Measurements from ENCODE around the gene CERK.

CERK gene

DNA sequence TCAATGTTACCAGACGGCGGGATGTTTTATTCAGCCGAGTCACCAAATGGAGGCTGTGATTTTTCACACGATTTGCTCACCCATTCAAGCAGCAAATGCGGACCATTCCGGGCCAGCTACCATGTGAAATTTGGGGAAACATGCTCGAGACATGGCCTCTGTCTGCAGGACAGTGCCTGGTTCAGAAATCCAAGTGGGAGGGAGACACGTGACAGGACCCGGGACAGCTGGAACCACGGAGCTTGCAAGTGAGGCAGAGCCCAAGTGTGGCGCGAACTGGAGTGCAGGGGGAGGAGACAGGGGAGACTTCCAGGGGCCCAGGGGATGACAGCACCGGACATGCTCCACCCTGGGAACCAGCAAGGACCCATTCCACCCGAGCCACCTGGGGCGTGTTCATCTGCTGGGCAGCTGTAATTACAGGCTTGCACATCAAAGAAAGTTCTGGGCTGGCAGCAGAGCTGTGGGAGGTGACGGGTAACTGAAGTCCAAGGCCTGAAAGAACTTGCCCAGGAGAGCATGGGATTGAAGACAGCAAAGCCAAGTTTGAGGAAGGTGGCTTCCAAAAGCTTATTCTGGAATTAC is 16.5 kb downstream of the CERK start:
- TF ChIP-seq TAF1 (IDR thresholded peaks at IDR 0.05; ENCODE audit: borderline replicate concordance, insufficient read depth, low read length) (no peak), POLR2AphosphoS5 (IDR thresholded peaks at IDR 0.05; ENCODE audit: low read depth, low read length) (no peak)

GRCh38 chr22:46719921-46720320 is 18.1 kb downstream of the CERK start:
- no peak for TF ChIP-seq POLR2AphosphoS5 (IDR thresholded peaks at IDR 0.05; ENCODE audit: low read depth, low read length)
- no peak for TF ChIP-seq FOXP2 (optimal IDR thresholded peaks at IDR 0.05; ENCODE audit: borderline replicate concordance, extremely low read depth, extremely low read length, insufficient read depth)
- no peak for TF ChIP-seq REST (IDR thresholded peaks at IDR 0.05; ENCODE audit: insufficient read depth in 1 of 2, low read depth in 2 of 2, low read length in 2 of 2)
- TF ChIP-seq SIN3A (IDR thresholded peaks at IDR 0.05; ENCODE audit: borderline replicate concordance, insufficient read depth, low read length): no peak
- no peak for TF ChIP-seq TAF1 (IDR thresholded peaks at IDR 0.05; ENCODE audit: borderline replicate concordance, insufficient read depth, low read length)

DNA sequence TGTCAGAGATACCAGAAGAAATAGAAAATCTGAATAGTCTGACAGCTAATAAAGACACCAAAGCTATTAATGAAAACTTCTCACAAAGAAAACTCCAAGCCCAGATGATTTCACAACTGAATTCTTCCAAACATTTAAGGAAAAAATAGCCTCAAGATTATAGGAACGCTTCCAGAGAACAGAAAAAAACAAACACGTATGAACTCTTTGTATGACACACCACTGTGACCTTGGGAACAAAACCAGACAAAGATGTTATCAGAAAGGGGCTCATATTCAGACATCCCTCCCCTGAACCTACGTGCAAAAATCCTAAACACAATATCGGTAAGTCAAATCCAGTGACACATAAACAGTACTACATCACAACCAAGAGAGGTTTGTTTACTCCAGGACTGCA is 23.5 kb downstream of the CERK start:
- TF ChIP-seq REST (IDR thresholded peaks at IDR 0.05; ENCODE audit: insufficient read depth in 1 of 2, low read depth in 2 of 2, low read length in 2 of 2): no peak
- TF ChIP-seq TAF1 (IDR thresholded peaks at IDR 0.05; ENCODE audit: borderline replicate concordance, insufficient read depth, low read length): no peak
- no peak for TF ChIP-seq POLR2AphosphoS5 (IDR thresholded peaks at IDR 0.05; ENCODE audit: low read depth, low read length)
- no peak for TF ChIP-seq SIN3A (IDR thresholded peaks at IDR 0.05; ENCODE audit: borderline replicate concordance, insufficient read depth, low read length)
- TF ChIP-seq FOXP2 (optimal IDR thresholded peaks at IDR 0.05; ENCODE audit: borderline replicate concordance, extremely low read depth, extremely low read length, insufficient read depth): no peak

- TF ChIP-seq FOXP2 (optimal IDR thresholded peaks at IDR 0.05; ENCODE audit: borderline replicate concordance, extremely low read depth, extremely low read length, insufficient read depth): no peak
- no peak for TF ChIP-seq TAF1 (IDR thresholded peaks at IDR 0.05; ENCODE audit: borderline replicate concordance, insufficient read depth, low read length)
- no peak for TF ChIP-seq SIN3A (IDR thresholded peaks at IDR 0.05; ENCODE audit: borderline replicate concordance, insufficient read depth, low read length)
- TF ChIP-seq REST (IDR thresholded peaks at IDR 0.05; ENCODE audit: insufficient read depth in 1 of 2, low read depth in 2 of 2, low read length in 2 of 2): no peak
- TF ChIP-seq POLR2AphosphoS5 (IDR thresholded peaks at IDR 0.05; ENCODE audit: low read depth, low read length): no peak
Observed at GRCh38 chr22:46712288-46712687, 25.8 kb downstream of the CERK start.

DNA sequence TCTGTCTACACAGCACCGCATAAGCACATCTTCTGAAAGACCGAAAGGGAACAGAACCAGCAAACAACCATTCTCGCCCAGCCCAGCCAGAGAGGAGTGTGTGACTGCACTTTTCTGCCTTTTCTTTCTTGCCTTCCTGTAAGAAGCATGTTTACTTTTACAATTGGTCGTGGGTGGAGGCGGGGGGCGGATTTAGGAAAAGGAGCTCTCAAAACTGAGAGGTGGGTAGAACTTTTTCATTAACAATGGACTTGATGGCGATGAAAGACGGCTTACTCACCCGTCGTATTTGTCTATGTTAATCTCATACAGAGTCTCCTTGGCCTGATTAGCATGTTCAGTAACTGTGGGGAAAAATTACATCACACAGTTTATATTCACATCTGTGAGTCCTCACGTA is 27.2 kb downstream of the CERK start:
- TF ChIP-seq FOXP2 (optimal IDR thresholded peaks at IDR 0.05; ENCODE audit: borderline replicate concordance, extremely low read depth, extremely low read length, insufficient read depth) (no peak), POLR2AphosphoS5 (IDR thresholded peaks at IDR 0.05; ENCODE audit: low read depth, low read length) (no peak), TAF1 (IDR thresholded peaks at IDR 0.05; ENCODE audit: borderline replicate concordance, insufficient read depth, low read length) (no peak), SIN3A (IDR thresholded peaks at IDR 0.05; ENCODE audit: borderline replicate concordance, insufficient read depth, low read length) (no peak), REST (IDR thresholded peaks at IDR 0.05; ENCODE audit: insufficient read depth in 1 of 2, low read depth in 2 of 2, low read length in 2 of 2) (no peak)

All from PFSK-1 (cell line).